ENCODE measurements around the gene PRRX1.

PRRX1 gene

GRCh38 chr1:170664828-170665612 lies 1.1 kb downstream of the PRRX1 start:
- DNase-seq: peak; percentile 71

GRCh38 chr1:170665629-170666028 lies 1.7 kb downstream of the PRRX1 start:
- no peak for DNase-seq

DNA sequence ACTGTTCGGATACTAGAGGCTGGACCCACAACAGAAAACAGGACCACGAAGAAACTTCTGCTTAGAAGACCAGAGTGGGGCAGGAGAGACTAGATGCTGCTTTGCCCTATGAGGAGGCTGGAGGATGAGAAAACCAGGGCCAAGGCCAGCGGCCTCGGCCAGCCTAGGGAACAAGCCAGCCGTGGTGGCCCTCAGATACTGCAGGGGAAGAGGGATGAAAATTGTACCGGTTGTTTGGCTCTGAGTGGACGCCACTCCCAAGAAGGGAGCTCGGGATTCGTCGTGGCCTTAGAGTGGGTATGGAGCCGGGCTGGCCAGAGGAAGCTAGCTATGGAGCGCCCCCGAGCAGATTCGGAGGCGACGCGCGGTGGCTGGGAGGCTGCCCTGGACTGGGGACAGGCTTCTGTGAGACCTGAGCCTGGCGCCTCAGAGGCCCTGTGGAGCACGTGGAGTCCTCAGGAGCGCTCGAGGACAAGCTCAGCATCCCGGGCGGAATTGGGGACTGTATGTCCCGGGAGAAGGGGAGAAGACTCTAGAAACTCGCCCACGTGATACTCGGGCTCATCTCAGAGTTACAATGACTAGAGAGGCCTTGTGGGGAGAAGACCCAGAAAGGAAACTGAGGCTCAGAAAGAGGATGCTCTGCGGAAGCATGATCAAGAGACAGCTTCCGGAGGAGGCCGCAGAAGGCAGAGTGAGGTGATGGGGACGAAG lies 2.8 kb downstream of the PRRX1 start:
- no peak for DNase-seq

DNA sequence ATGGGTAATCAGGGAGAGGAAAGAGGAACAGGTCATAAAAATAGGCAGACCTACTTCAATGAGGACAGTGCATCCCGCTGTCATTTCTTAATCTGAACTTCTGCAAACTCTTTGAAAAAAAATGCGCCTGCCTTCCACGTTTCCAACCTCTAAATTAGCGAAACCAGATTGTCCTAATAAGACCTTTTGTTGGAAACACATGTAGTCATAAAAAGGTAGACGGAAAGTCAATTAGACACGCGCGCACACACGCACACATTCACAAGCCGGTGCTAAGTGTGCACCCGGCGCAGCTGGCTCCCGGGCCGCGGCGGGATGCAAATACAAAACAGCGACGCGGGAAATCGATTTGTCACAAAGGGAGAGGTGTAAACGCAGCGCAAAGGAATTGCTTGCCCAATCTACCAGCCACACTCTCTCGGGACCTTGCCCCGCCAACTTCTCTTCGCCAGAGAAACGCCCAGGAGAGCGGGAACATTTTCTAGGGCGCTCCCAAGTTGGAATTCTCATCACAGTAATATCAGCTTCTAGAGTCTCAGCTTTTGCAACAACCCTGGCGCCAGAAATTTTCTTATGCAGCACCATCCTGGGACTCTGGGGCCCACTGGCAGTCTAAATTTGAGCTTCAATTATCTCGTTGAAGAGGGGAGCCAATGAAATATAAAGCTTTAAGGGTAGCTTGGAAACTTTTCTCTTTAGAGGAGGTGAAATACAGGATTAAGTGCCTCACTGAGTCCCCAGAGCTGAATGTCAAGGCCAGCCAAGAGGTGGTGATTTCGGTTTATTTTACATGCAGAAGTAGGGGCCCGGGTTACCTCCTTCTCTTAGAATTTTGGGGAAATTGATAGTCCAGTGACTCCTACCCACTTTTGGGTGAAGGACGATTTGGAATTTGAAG lies 4.5 kb downstream of the PRRX1 start:
- peak; percentile 25 for DNase-seq

DNA sequence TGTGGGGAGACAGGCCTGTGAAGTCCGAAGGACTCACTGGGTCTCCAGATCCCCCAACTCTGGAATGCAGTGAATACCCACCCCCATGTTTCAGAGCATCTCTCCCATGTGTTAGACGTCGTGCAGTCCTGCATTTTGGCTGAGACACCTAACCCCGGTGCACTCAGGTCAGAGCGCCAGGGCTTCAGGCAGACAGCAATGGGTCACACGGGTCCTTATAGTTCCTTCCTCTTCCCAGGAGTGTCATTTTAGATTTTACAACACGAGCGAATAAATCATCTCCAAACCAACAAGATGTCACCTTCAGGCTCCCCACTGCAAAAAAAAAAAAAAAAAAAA lies 5.1 kb downstream of the PRRX1 start:
- no peak for DNase-seq

DNA sequence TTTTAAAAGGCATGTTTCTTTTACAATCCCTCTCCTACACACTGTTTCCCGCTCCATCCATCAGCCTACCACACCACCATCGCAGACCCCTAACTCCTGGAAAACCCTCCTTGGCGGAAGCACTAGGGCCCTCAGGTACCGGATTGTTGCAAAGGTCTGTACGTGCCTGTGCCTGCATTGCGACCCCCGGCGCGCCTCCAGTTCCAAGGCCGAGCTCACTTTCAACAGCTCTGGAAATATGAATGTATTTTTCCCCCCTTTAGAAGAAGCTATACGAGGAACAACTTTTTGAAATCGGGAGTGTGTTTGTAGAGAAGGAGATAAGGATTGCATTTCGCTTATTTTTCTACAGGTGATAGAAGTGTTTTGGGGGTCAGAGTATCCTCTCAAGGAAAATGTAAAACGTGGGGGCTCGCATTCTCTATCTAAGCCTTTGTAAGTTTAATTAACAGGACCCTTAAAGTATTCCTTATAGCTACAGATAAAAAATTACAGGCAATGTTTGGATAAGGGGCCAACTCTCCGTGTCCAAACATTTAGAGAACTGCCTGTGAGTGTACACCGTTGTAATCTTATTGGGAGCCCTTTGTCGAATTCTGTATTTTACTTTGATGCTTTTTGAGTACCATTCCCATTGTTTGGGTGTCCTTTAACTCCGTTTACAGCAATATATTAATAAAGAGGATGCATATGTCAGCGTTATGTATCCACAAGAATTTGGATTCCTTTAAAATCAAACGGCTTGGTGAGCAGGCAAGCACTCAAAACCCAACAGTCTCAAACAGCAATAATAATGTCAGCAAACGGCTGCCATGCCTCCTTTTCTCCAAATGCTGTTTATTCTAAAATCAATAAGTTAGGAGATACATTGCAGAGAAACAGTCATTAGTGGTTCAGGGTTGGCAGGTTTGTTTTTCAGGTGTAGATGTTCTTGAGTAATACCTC lies 5.9 kb downstream of the PRRX1 start:
- no peak for DNase-seq

DNA sequence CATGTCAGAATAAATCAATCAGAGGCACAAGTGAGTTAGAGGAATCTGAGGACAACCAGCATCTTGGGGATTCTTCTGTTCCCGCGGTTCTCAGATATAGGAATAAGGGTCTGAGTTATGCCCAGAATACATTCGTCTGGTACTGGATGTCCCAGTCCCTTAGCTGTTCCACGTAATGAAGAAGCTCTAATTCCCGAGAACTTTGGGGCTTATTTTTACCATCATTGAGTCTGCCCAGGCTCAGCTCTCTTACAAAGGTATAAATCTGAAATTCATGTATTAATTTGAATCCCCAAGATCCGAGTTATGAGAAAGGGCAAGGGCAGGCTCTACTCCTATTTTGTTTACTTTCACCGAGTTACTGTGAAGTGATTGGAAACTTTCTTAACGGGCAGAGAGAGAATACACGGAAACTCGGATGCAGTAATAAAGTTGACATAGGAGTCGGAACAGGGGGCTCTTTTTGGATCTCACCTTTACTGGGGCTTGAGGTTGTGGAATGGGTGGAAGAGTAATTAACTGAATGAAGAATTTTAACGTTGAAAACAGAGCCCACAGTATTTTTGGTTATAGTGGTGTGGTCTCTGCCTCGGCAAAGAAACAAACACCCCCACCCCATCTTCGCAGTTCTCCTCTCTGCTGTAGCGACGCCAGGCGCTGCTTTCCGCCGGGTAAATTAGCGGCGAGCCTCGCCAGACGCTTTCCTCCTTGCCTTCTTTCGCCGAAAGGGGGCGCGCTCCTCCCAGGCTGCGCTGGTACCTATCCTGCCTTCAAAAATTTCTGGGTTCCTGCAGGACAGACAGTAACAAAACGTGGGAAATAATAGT lies 7.1 kb downstream of the PRRX1 start:
- no peak for DNase-seq

DNA sequence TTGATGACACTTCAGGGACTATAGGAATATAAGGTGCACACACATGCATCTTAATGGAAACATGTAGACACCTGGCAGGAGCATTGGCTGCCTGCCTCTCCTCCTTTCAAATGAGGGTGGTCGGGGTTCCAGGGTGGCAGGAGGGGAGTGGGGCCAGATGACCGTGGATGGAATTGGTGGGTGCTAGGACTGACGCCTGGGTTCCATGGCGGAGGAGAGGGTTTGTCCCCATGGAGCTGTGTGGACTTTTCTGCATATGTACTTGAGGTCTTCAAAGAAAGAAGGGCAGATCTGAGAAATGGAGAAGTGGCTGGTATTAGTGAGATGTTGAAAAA lies 7.7 kb downstream of the PRRX1 start:
- DNase-seq: no peak

GRCh38 chr1:170672316-170672715 lies 8.4 kb downstream of the PRRX1 start:
- DNase-seq: no peak

DNA sequence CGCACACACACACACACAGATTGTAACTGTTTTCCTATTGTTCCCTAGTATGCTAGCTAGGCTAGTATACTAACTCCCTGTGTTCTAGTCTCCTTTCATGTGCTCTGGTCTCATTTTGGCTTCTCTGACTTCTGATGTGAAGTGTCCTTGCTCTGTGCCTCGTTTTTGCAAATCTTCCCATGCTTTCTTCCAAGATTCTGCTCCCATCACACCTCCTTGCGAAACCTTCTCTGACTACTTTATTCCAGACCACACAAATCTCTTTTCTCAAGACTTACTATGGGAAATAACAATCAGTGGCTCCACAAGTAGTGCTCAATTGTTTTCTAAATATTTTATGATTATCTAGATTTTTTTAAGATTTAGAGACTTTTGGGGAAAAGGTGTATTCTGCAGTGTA lies 10.3 kb downstream of the PRRX1 start:
- no peak for DNase-seq

- no peak for DNase-seq
Measured at GRCh38 chr1:170674986-170675385, 11.1 kb downstream of the PRRX1 start.

- DNase-seq: no peak
Measured at GRCh38 chr1:170675865-170676264, 11.9 kb downstream of the PRRX1 start.

- DNase-seq: peak; percentile 77
Measured at GRCh38 chr1:170676628-170677027, 12.7 kb downstream of the PRRX1 start.

GRCh38 chr1:170678027-170678600 lies 14.2 kb downstream of the PRRX1 start:
- DNase-seq: no peak

DNA sequence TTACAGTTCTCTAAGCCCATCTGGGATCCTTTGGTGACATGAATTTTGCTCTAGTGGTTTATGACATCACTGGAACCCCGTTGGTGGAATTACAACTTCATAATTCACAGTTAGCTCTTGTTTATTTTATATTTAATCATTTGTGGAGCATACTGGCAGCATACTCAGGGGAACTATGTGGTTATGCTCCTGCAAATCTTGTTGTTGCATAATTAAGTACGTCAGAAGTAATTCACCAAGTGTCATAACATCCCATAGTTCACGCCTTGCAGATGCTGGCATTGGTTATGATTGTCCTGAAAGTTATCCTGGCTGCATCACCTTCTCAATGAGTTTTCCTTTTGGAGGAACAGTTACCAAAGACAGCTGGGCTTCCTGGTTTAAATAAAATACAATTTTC lies 16.5 kb downstream of the PRRX1 start:
- DNase-seq: no peak

GRCh38 chr1:170682169-170682568 lies 18.2 kb downstream of the PRRX1 start:
- DNase-seq: peak; percentile 53

GRCh38 chr1:170682809-170683208 lies 18.9 kb downstream of the PRRX1 start:
- DNase-seq: no peak

DNA sequence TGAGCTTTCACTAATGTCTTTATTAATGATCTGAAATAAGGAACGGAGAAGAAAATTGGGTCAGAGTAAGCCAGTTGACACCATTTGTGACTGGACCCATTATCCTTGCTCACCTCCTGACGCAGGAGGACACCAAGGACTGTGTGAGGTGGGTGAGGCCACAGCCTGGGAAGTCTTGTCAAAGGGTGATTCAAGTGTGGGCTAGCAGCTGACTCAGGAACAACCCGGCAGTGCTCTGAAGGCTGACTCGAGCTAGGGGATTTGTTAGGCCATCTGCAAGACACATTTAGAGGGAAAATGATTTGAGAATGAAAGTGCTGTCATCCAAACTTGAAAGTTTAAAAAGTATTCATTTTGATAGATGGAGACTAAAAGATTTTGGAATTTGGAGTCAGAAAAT lies 21.2 kb downstream of the PRRX1 start:
- peak; percentile 75 for DNase-seq

GRCh38 chr1:170686291-170686690 lies 22.4 kb downstream of the PRRX1 start:
- no peak for DNase-seq

GRCh38 chr1:170687621-170688020 lies 23.7 kb downstream of the PRRX1 start:
- no peak for DNase-seq

GRCh38 chr1:170691258-170691657 lies 27.3 kb downstream of the PRRX1 start:
- no peak for DNase-seq

All from EL (cell line).